K562 (cell line): ENCODE data around the gene DUSP5.

Source experiments
- FOSL1 ChIP-seq: fragments of 200-800 bp; sonication (Bioruptor generic); conservative IDR thresholded peaks from 2 replicates; pipeline ENCODE4 v1.6.1; 2016; ENCODE audit warnings: missing genetic modification characterization, missing compliant biosample characterization
- KLF6 ChIP-seq: fragments of 250-450 bp; sonication (Bioruptor Pico); IDR thresholded peaks from 2 replicates; pipeline ENCODE4 v1.4.0; 2020; ENCODE audit warnings: mild to moderate bottlenecking, moderate library complexity, borderline replicate concordance
- POLR2G ChIP-seq: fragments of 200-400 bp; formaldehyde crosslinking; IDR thresholded peaks from 2 replicates; pipeline ENCODE4 v1.6.1; 2017; ENCODE audit warnings: low read depth, mild to moderate bottlenecking, antibody characterized with exemption, low read length, moderate library complexity
- RFX1 ChIP-seq: fragments of 450-650 bp; IDR thresholded peaks from 2 replicates; pipeline ENCODE4 v1.6.1; 2016; ENCODE audit warnings: mild to moderate bottlenecking, moderate library complexity
- ZC3H11A ChIP-seq: IDR thresholded peaks from 2 replicates; pipeline ENCODE4 v1.6.1; 2012; ENCODE audit warnings: low read depth, low read length, improper control_type of control experiment

- no peak for TF ChIP-seq POLR2G
- no peak for TF ChIP-seq FOSL1
- no peak for TF ChIP-seq ZC3H11A
- TF ChIP-seq RFX1, result no peak
- no peak for TF ChIP-seq KLF6 (CRISPR knock-in tag)
Observed at GRCh38 chr10:110462166-110463095, 35.3 kb upstream of the DUSP5 start.
